Activated CD4-positive, alpha-beta T cell treated with anti-CD3 and anti-CD28 coated beads for 36 hours (primary cell): ENCODE data around the gene ADK. TPM values are rescaled to one million over a fixed set of nuclear protein-coding genes. Genes with fewer than 3 reads are reported as not detected.
"Not testable (repeated sequence)": the region's sequence is repeated elsewhere in the genome, so short reads cannot be mapped to it uniquely, and the experiment has no call there.

Experiments
- ATAC-seq: fragments of 200-7000 bp; cut with Tn5 transposase; one replicate; pipeline ENCODE4 v1.10.0; 2021; ENCODE audit warnings: mild to moderate bottlenecking, moderate library complexity
- CTCF ChIA-PET: fragments of 350-600 bp; sonication (Branson Sonifier 250); formaldehyde crosslinking; loops from one replicate; lab custom pipeline; 2021; ENCODE audit warnings: antibody characterized with exemption; lab: Charles Lee
- POLR2A ChIA-PET: fragments of 350-600 bp; sonication (Branson Sonifier 250); formaldehyde crosslinking; loops from one replicate; lab custom pipeline; 2021; ENCODE audit warnings: antibody characterized with exemption, inconsistent platforms; lab: Charles Lee
- DNase-seq: peaks from one replicate; pipeline ENCODE4 v3.0.0-alpha.2; 2020
- H3K27ac Mint-ChIP-seq: one replicate; pipeline ENCODE4 v1.8.0; 2021; ENCODE audit warnings: mixed read lengths
- H3K27me3 Mint-ChIP-seq: one replicate; pipeline ENCODE4 v1.8.0; 2021; ENCODE audit warnings: mixed read lengths
- H3K36me3 Mint-ChIP-seq: one replicate; pipeline ENCODE4 v1.8.0; 2021; ENCODE audit warnings: low read depth, mixed read lengths
- H3K4me1 Mint-ChIP-seq: one replicate; pipeline ENCODE4 v1.8.0; 2021; ENCODE audit warnings: mixed read lengths
- H3K4me3 Mint-ChIP-seq: one replicate; pipeline ENCODE4 v1.8.0; 2021; ENCODE audit warnings: mild to moderate bottlenecking, moderate library complexity, mixed read lengths
- H3K9me3 Mint-ChIP-seq: one replicate; pipeline ENCODE4 v1.8.0; 2021; ENCODE audit warnings: low read depth, mixed read lengths
- intact Hi-C, 2 experiments: fragments of 100-400 bp; cut with DNase I in 1 of 2; cut with micrococcal nuclease in 1 of 2; formaldehyde crosslinking; loops; one replicate each; pipeline versions ENCODE4 v1.14.2 to v1.15.1; 2022 to 2024; cut with DNase I, micrococcal nuclease
- total RNA-seq, 2 experiments: library from RNA; stranded (reverse); gene quantifications; one replicate each; pipeline ENCODE4 v1.2.3, GENCODE V29; 2021

ADK gene
- total RNA-seq, 2 experiments from 2014 or later: 53.7 to 55.0 TPM

- H3K36me3 Mint-ChIP-seq: peaks cover 17% of the 10 kb centered on the region
- DNase-seq (no peak), ATAC-seq (no peak)
- peaks cover 35% of the 10 kb centered on the region for H3K4me1 Mint-ChIP-seq
- ChIA-PET CTCF (interaction anchor here (0.8 to 1.6 kb wide), 2 partner anchors 10 to 24 kb away, joined by 3 to 6 read pairs; no protein-coding TSS in a partner anchor), POLR2A (no interaction called here)
- H3K27me3 Mint-ChIP-seq: no peaks in the 10 kb centered on the region
- intact Hi-C loops: no loop called here
- no peaks in the 10 kb centered on the region for H3K9me3 Mint-ChIP-seq
- no peak overlapping the region for H3K4me3 Mint-ChIP-seq
- no peak overlapping the region for H3K27ac Mint-ChIP-seq
These were observed 5.9 kb upstream of the ADK start for GRCh38 chr10:74145133-74145532.

GRCh38 chr10:74146980-74147379, 4.0 kb upstream of the ADK start:
- DNase-seq, H3K9me3 Mint-ChIP-seq, H3K27ac Mint-ChIP-seq, intact Hi-C loops, H3K27me3 Mint-ChIP-seq, ATAC-seq, H3K4me3 Mint-ChIP-seq: not testable (repeated sequence)
- CTCF ChIA-PET: interaction anchor here (0.9 kb wide), 1 partner anchor 20 kb away, joined by 3 read pairs; no protein-coding TSS in a partner anchor
- peaks cover 33% of the 10 kb centered on the region for H3K4me1 Mint-ChIP-seq
- peaks cover 15% of the 10 kb centered on the region for H3K36me3 Mint-ChIP-seq
- POLR2A ChIA-PET: interaction anchor here (0.6 kb wide), 1 partner anchor 186 kb away, joined by 4 read pairs; no protein-coding TSS in a partner anchor

GRCh38 chr10:74150204-74150989, 624 bp upstream of the ADK start, which contains the start of gene AP3M1:
Gene AP3M1, minus strand, starts transcription at chr10:74150828. Its CDS starts 12,449 bp downstream, at chr10:74138379.
- H3K36me3 Mint-ChIP-seq: peaks cover 14% of the 10 kb centered on the region
- ChIA-PET POLR2A (interaction anchor here (0.6 to 3.8 kb wide), 4 partner anchors 17 to 335 kb away, joined by 3 to 19 read pairs (median 4); no protein-coding TSS in a partner anchor), CTCF (interaction anchor here (0.8 to 1.8 kb wide), 5 partner anchors 17 to 950 kb away, joined by 3 to 8 read pairs (median 4); no protein-coding TSS in a partner anchor)
- intact Hi-C loops: loop anchor here (1.0 to 10.0 kb wide), 9 partner anchors 64 to 1082 kb away; partner anchors contain the start of genes SAMD8 (in 2 of the 2) and ZSWIM8 (in 1 of the 2)
- peak; percentile 90 for DNase-seq
- H3K9me3 Mint-ChIP-seq: no peaks in the 10 kb centered on the region
- peaks cover 51% of the 10 kb centered on the region for H3K4me1 Mint-ChIP-seq
- no peaks in the 10 kb centered on the region for H3K27me3 Mint-ChIP-seq
- peak within 1 kb of the TSS; percentile 85 for H3K27ac Mint-ChIP-seq
- no peak within 1 kb of the TSS for H3K4me3 Mint-ChIP-seq
- peak; percentile 66 for ATAC-seq

GRCh38 chr10:74151879-74152722, 1.1 kb downstream of the ADK start:
- peaks cover 13% of the 10 kb centered on the region for H3K36me3 Mint-ChIP-seq
- no peak for ATAC-seq
- CTCF ChIA-PET: interaction anchor here (0.8 to 1.8 kb wide), 2 partner anchors 24 to 1085 kb away, joined by 3 to 8 read pairs; no protein-coding TSS in a partner anchor
- peak overlapping the region; percentile 85 for H3K27ac Mint-ChIP-seq
- no peaks in the 10 kb centered on the region for H3K27me3 Mint-ChIP-seq
- intact Hi-C loops: loop anchor here (1.0 to 10.0 kb wide), 12 partner anchors 24 to 1082 kb away; partner anchors contain the start of genes KAT6B (in 1 of the 2), NDST2 (in 1 of the 2), SAMD8 (in 1 of the 2) and SEC24C (in 1 of the 2)
- H3K9me3 Mint-ChIP-seq: no peaks in the 10 kb centered on the region
- DNase-seq: no peak
- POLR2A ChIA-PET: interaction anchor here (0.5 to 0.6 kb wide), 2 partner anchors 273 to 968 kb away, joined by 3 to 6 read pairs; no protein-coding TSS in a partner anchor
- H3K4me1 Mint-ChIP-seq: peaks cover 40% of the 10 kb centered on the region
- no peak overlapping the region for H3K4me3 Mint-ChIP-seq

GRCh38 chr10:74153123-74153522, 2.1 kb downstream of the ADK start:
- intact Hi-C loops: loop anchor here in 1 of 2 experiments (5.0 to 10.0 kb wide), 3 partner anchors 432 to 1079 kb away; partner anchors contain the start of gene SAMD8
- no peaks in the 10 kb centered on the region for H3K9me3 Mint-ChIP-seq
- H3K27ac Mint-ChIP-seq: no peak overlapping the region
- DNase-seq: no peak
- H3K4me3 Mint-ChIP-seq: peak overlapping the region; percentile 3
- ChIA-PET CTCF (no interaction called here), POLR2A (no interaction called here)
- peaks cover 10% of the 10 kb centered on the region for H3K36me3 Mint-ChIP-seq
- no peaks in the 10 kb centered on the region for H3K27me3 Mint-ChIP-seq
- no peak for ATAC-seq
- H3K4me1 Mint-ChIP-seq: peaks cover 31% of the 10 kb centered on the region

- peaks cover 9% of the 10 kb centered on the region for H3K36me3 Mint-ChIP-seq
- H3K4me1 Mint-ChIP-seq: peaks cover 25% of the 10 kb centered on the region
These were observed 2.7 kb downstream of the ADK start for GRCh38 chr10:74153676-74154075.

GRCh38 chr10:74156919-74157289, 5.9 kb downstream of the ADK start:
- CTCF ChIA-PET: no interaction called here
- H3K4me3 Mint-ChIP-seq: no peak overlapping the region
- H3K27ac Mint-ChIP-seq: no peak overlapping the region
- intact Hi-C loops: loop anchor here in 1 of 2 experiments (10.0 kb wide), 1 partner anchor 428 kb away; no protein-coding TSS in a partner anchor
- POLR2A ChIA-PET: interaction anchor here (0.6 to 1.3 kb wide), 2 partner anchors 11 to 21 kb away, joined by 3 to 4 read pairs; no protein-coding TSS in a partner anchor
- H3K4me1 Mint-ChIP-seq: peaks cover 23% of the 10 kb centered on the region
- H3K27me3 Mint-ChIP-seq: no peaks in the 10 kb centered on the region
- H3K36me3 Mint-ChIP-seq: peaks cover 20% of the 10 kb centered on the region
- no peak for ATAC-seq
- DNase-seq: no peak
- H3K9me3 Mint-ChIP-seq: no peaks in the 10 kb centered on the region

More at GRCh38 chr10:74153676-74154075, 2.7 kb downstream of the ADK start:
- Mint-ChIP-seq H3K4me3 (no peak overlapping the region), H3K9me3 (no peaks in the 10 kb centered on the region), H3K27me3 (no peaks in the 10 kb centered on the region), H3K27ac (no peak overlapping the region)
- DNase-seq (no peak), ATAC-seq (no peak)
- ChIA-PET POLR2A (no interaction called here), CTCF (no interaction called here)
- intact Hi-C loops: loop anchor here in 1 of 2 experiments (5.0 to 10.0 kb wide), 3 partner anchors 431 to 1079 kb away; partner anchors contain the start of gene SAMD8

- no peak for ATAC-seq
- no peak overlapping the region for H3K27ac Mint-ChIP-seq
- DNase-seq: no peak
- H3K27me3 Mint-ChIP-seq: no peaks in the 10 kb centered on the region
- H3K4me3 Mint-ChIP-seq: no peak overlapping the region
- POLR2A ChIA-PET: no interaction called here
- H3K4me1 Mint-ChIP-seq: peaks cover 11% of the 10 kb centered on the region
- peaks cover 16% of the 10 kb centered on the region for H3K36me3 Mint-ChIP-seq
- no peaks in the 10 kb centered on the region for H3K9me3 Mint-ChIP-seq
- intact Hi-C loops: no loop called here
- CTCF ChIA-PET: no interaction called here
These were observed 9.0 kb downstream of the ADK start for GRCh38 chr10:74160013-74160412.

- ATAC-seq (no peak), DNase-seq (no peak)
- CTCF ChIA-PET: no interaction called here
- Mint-ChIP-seq H3K27ac (no peak overlapping the region), H3K9me3 (no peaks in the 10 kb centered on the region), H3K4me1 (peaks cover 17% of the 10 kb centered on the region), H3K27me3 (no peaks in the 10 kb centered on the region), H3K4me3 (no peak overlapping the region), H3K36me3 (peaks cover 14% of the 10 kb centered on the region)
- intact Hi-C loops: no loop called here
- POLR2A ChIA-PET: no interaction called here
These were observed 12.5 kb downstream of the ADK start for GRCh38 chr10:74163319-74164068.

GRCh38 chr10:74164716-74165529, 13.9 kb downstream of the ADK start:
- Mint-ChIP-seq H3K4me1 (peaks cover 23% of the 10 kb centered on the region), H3K4me3 (no peak overlapping the region), H3K27me3 (no peaks in the 10 kb centered on the region), H3K9me3 (no peaks in the 10 kb centered on the region), H3K36me3 (peaks cover 11% of the 10 kb centered on the region), H3K27ac (no peak overlapping the region)
- CTCF ChIA-PET: no interaction called here
- POLR2A ChIA-PET: no interaction called here
- ATAC-seq: no peak
- DNase-seq: no peak
- intact Hi-C loops: no loop called here
